ENCODE measurements around the gene GAD2. TPM values are rescaled to one million over a fixed set of nuclear protein-coding genes. Genes with fewer than 3 reads are reported as not detected.

GAD2 gene
- total RNA-seq = not detected in 2 replicates

DNA sequence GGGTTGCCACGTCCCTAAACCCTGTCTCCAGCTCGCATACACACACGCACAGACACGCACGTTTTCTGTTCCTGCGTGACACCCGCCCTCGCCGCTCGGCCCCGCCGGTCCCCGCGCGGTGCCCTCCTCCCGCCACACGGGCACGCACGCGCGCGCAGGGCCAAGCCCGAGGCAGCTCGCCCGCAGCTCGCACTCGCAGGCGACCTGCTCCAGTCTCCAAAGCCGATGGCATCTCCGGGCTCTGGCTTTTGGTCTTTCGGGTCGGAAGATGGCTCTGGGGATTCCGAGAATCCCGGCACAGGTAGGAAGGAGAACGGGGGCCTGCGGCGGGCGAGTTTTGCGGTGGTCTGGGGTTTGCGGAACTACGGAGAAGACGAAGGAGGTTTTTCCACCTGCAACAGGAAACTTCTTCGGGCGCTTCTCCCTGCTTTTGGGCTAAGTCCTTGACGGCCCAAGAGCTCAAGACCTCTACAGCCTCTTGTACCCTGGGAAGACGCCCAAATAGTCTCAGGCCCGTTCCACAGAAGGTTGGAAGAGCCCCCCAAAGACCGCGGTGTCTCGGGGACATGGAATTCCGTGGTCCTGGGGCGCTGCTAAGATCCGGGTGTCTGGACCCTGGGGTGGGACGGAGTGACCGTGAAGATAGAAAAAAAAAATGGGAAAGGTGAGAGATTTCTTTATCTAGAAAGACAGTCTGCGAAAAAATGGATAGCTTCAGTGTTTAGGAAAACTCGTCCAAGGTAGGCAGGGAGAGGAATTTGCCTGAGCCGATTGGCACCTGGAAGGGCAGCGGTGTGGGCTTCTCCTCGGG lies at the start of gene GAD2:
GAD2 (plus strand) TSS at position 190 of the 811 bp plus-strand sequence; CDS start at position 226, 36 bp downstream.
- intact Hi-C loops (cut with micrococcal nuclease) = loop anchor here (5.0 kb wide), 1 partner anchor 1531 kb away; the partner anchor contains the start of gene MKX

DNA sequence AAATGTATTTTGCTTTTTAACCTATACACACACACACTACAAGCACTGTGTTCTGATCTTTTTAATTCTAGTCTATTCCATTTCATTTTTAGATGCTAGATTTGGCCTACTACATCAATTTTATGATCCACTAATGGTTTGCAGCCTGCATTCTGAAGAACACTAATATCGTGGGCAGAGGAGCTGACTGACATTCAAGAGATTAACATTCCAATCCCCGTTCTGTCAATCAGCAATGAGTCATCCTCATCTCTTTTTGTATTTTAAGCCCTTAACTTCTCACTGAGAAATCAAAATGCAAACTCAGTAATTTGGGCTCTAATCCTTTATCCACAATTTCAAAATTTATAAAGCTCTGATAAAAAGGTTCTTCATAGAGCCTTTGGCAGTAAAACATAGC lies 47.1 kb upstream of the GAD2 start:
- intact Hi-C loops (cut with micrococcal nuclease) = no loop called here

DNA sequence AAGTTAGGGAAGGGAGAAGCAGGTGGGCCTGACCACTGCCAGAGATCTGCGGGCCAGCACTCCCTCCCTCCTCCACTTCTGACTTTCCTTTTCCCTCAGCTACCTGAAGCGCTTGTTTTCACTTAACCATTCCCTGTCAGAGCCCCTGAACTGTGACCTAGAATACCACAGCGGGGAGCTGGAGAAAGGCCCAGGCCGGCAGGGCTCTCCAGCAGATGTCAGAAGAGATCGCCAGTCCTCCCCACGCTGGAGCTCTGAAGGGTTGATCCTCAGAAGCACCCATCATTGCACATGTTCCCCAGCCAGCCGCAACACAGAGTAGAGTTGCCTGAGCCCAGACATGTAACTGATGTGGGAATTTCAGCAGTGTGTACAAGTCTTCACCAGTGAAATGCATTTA lies 44.4 kb upstream of the GAD2 start:
- intact Hi-C loops (cut with micrococcal nuclease) = no loop called here

DNA sequence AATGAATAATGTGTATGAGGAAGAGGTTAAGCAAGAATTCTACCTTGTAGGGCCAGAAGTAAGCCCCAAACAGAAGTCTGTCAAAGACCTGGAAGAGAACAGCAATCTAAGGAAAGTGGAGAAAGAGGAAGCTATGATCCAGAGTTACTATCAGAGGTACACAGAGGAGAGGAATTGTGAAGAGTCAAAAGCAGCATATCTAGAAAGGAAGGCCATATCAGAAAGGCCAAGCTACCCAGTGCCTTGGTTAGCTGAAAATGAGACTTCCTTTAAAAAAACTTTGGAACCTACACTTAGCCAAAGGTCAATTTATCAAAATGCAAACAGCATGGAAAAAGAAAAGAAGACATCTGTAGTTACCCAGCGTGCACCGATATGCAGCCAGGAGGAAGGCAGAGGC lies 42.7 kb upstream of the GAD2 start:
- intact Hi-C loops (cut with micrococcal nuclease) = no loop called here

DNA sequence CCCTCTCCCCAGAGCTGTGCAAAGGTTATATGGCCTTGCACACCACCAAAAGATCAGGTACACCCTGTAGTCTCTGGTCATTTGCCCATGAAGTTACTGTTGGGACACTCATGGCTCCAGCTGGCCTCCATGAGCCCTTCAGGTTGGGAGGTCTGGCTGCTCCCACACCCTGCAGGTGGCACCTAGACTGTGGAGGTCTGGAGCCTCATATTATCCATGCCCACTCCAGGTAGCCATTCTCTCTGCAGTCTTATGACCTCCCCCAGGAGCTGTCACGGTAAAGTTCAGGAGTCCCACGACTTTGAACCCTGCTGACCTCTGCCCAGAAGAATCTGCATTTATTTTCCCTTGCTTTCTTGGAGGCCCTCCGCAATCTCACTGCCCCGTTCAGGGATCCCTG lies 39.2 kb upstream of the GAD2 start:
- intact Hi-C loops (cut with micrococcal nuclease) = no loop called here

DNA sequence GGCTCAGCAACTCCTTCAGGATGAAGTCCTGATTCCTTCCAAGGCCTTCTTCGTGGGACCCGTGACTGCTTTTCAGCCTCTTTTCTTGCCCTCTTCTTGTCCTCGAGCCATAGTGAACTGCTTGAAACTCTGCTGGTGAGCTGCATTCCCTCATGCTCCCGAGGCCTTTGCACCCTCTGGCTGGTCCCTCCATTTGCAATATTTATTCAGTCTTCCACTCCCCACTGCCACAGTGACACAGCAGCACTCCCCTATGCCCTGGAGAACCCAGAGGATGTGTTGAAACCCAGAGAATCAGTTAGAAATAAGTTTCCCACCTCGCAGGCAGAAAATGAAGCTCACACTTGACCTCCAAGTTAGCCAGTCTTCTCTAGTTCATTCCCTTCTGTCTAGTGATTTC lies 22.3 kb upstream of the GAD2 start:
- intact Hi-C loops (cut with micrococcal nuclease) = no loop called here

DNA sequence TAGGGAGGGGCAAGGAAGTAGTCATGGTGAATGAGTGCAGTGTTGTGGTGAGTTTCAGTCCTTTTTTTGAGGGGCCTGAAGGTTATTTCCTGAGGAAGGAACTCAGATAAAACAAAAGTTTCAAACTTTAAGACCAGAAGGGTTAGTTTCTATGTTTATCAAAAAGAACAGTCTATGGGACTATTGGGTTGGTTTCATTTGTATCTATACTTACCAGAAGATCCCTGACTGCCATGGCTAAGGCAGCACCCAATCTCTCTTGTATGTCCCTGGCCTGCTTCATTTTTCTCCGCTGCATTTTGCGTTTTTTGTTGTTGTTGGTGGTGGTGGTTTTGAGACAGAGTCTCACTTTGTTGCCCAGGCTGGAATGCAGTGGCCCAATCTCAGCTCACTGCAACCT lies 19.3 kb upstream of the GAD2 start:
- intact Hi-C loops (cut with micrococcal nuclease) = no loop called here

DNA sequence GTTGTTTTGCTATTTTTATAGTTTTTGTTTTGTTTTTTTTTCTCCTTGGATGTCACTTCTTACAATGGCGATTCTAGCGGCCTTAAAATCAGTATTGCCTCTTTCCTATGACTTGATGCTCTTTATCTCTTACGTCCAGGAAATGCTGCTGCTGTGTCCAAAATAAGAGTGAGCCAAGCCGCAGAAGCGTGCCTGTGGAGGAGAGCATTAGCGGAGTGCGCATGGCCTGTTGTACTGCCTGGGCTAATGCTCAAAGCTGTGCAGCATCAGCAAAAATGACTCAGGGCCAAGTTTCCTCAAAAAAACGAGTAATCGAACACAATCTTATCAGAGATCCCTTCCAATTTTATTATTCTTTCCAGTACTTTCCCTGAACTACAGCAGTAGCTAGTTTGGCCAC lies 18.5 kb upstream of the GAD2 start:
- intact Hi-C loops (cut with micrococcal nuclease) = no loop called here

DNA sequence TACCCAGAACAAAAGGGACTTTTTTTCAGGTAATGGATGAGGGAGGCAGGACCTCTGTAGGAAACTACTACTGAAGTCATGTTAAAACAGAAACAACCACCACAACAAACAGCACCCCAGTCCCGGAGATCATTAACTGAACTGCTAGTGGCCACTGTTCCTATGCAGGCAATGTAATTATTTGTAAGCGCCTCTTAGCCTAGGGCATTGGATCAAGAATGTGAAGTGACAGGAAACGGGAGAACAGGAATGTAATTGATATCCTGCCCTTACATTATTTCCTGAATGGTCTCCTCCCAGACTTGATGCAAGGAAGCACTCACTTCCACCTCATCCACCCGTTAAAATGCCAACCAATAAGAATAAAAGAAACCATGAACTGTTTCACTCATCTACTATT lies 16.7 kb upstream of the GAD2 start:
- intact Hi-C loops (cut with micrococcal nuclease) = no loop called here

DNA sequence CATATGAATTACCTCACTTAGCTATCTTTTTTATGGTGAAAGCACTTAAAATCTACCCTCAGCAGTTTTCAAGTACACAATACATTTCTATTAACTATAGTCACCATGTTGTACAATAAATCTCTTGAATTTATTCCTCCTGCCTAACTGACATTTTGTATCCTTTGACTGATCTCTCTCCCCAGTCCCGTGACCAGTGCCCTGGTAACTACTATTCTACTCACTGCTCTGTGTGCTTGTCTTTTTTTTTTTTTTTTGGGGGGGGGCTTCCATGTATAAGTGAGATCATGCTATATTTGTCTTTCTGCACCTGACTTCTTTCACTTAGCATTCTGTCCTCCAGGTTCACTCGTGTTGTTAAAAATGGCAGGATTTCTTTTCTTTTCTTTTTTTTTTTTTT lies 11.4 kb upstream of the GAD2 start:
- intact Hi-C loops (cut with micrococcal nuclease) = no loop called here

DNA sequence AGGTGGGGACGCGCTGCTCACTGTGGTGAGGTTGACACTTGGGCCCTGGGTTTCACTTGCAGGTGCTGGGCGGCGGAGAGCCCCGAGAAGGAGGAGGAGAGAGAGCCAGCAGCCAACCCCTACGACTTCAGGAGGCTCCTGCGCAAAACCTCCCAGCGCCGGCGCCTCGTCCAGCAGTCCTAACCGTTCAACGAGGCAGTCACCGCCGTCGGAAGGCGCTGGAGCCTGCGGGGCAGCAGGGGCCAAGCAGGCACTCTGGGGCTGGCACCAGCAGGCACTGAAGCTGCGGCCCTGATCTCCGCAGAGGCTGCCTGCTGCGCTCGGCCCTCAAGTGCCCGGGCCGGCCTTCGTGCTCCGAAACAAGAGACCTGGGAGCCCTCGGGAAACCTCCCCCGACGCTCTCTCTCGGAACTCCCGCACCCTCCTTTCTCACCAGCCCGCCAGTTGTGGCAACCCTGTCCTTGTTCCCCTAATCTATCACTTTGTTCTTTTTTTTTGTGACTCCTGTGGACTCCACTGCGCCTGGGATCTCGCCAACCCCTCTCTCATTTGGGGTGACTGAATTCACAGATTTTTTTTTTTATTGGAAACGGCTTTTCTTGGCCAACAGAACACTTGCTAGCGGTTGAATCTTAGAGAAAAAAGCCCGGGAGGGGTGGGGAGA lies 4.7 kb upstream of the GAD2 start:
- intact Hi-C loops (cut with micrococcal nuclease) = no loop called here

DNA sequence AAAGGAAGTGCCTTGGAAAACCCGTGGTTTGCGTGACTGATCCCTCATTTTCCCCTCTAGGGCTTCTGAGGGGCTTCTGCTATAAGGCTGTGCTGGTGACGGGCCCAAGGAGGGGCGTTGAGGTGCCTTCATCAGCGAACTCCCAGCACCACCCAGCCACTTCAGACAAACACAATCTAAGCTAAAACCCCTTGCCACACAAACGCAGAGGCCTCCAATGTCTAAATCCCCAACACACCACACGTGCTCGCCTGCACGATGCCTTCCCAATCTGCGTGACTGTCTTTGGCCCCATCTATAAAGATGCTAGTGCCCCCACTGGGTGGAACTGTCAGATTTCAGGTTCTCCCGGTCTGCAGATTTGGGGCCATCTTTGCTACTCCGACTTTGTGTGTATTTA lies 4.1 kb upstream of the GAD2 start:
- intact Hi-C loops (cut with micrococcal nuclease) = no loop called here

DNA sequence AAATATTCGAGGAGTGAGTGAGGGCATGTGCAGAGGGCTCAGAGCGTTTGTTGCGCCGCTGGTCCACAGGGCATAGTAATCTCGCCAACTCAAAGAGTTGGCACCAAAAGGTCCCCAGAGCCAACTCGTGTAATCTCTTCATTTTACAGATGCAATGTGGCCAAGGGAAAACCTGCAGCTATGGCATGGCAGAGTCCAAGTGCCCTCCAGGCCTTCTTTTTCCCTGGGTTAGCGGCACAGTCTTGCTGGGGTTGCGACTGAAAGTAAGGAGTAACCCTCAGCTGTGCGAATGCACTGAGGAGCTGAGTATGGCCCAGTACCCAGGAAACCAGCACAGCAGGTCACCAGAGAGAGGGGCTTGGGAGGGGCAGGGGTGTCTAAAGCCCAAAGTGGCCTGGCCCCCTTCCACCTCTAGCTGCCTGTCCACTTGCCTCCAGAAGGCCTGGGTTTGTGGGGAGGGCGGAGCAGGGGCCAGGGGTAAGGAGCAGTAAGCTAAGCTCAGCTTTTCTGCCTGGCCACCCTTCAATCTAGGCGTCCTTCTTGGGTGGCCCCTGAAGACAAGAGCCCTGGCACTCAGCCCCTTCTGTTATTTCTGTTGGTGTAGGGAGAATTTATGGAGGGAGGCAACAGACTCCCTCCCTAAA lies 3.3 kb upstream of the GAD2 start:
- intact Hi-C loops (cut with micrococcal nuclease) = no loop called here

DNA sequence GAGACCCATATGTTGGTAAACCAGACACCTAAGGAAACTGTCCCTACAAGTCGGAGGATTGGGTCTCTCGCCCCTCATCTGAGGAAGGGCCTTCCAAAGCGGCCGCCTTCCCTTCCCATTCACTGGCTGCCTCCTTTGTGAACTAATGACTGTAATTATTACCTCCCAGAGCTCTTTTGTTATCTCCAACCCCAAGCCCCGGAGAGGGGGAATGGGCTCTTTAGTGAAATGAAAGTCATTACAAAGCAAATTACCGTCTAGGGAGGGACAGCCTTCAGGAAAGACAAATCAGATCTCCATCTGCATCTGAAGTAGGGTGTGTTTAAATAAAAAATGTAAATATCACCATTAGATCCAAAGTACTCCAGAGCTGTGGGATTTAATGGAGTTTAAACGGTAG lies 2.6 kb upstream of the GAD2 start:
- intact Hi-C loops (cut with micrococcal nuclease) = no loop called here

DNA sequence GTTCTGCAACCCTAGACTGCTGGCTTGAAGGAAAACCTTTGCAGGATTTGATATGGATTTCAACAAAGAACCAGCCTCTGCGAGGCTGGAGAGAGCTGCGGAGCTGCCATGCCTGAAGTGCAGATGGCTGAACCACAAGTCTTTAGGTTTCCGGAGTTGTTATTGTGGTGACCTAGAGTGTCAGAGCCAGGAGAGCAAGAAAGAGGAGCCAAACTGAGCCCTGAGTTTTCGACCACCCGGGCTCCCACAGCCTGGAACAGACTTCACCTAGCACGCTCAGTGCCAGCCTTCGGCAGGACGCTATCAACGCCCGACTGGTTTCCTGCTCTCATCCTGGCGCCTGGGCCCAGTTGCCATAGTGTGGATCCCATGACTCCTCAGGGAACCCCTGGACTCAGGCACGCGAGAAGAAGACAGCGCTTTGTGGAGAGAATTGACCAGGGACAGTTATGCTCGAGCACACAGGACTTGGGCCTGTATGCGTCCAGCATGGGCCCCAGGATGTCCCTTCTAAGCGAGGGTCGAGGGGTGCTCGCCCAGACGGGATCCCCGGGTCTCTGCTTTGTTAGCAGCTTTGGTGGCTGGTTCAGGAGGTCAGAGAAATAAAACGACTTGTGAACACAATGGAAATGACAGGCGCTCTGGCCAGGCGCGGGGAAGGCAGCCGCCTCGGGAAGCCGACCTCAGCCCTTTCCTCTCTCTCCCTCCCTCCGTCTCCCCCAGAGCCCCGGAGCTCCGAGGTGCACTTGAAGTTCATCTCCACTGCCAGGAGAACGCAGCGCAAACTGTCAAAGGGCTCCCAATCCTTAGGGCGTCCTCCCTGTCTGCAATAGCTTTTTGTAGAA lies 1.8 kb upstream of the GAD2 start:
- intact Hi-C loops (cut with micrococcal nuclease) = loop anchor here (5.0 kb wide), 1 partner anchor 1533 kb away; the partner anchor contains the start of gene MKX

DNA sequence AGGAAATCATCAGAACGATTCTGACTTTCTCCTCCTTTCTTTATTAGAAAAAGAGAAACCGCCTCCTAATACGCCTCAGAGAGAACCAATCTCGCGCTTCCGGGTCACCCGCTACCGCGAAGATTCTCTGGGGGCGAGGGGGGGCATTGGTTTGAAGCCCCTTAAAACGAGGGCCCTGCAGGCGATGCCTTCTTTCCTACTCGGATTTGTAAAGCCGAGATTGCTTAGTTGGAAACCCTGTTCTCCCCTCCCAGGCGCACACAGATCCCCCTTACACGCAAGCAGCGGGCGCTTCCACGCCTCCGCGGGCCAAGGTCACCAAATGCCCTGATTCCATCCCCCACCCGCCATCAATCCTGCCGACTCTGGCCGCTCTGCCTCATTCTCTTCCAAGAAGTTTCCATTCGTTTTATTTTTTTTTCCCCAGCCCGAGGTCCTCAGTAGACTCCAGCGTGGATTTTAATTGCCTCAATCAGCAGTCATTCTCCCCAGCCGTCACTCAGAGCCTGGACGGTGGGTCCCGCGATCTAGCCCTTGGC lies 1.1 kb upstream of the GAD2 start:
- intact Hi-C loops (cut with micrococcal nuclease) = loop anchor here (5.0 kb wide), 1 partner anchor 1532 kb away; the partner anchor contains the start of gene MKX

DNA sequence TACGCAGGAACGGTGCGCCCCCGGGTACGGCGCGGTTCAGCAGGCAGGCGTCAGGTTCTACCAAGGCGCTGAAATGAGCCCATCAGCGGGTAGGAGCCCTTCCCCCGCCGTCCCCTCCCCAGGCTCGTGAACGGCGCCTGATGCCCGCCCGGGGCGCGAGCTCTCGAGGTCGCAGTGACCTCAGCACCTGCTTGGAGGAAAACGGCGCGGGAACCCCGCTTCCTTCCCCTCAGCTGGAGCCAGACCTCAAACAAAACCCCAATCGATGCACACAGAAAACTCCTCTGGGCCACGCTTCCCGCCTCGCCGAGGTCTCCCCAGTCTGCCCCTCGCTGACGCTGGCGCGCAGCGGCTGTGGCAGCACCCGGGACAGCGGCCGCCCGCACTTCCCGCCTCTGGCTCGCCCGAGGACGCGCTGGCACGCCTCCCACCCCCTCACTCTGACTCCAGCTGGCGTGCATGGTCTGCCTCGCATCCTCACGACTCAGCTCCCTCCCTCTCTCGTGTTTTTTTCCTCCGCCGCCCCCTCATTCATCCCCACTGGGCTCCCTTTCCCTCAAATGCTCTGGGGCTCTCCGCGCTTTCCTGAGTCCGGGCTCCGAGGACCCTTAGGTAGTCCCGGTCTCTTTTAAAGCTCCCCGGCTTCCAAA lies 514 bp upstream of the GAD2 start:
- intact Hi-C loops (cut with micrococcal nuclease) = loop anchor here (5.0 kb wide), 1 partner anchor 1531 kb away; the partner anchor contains the start of gene MKX

DNA sequence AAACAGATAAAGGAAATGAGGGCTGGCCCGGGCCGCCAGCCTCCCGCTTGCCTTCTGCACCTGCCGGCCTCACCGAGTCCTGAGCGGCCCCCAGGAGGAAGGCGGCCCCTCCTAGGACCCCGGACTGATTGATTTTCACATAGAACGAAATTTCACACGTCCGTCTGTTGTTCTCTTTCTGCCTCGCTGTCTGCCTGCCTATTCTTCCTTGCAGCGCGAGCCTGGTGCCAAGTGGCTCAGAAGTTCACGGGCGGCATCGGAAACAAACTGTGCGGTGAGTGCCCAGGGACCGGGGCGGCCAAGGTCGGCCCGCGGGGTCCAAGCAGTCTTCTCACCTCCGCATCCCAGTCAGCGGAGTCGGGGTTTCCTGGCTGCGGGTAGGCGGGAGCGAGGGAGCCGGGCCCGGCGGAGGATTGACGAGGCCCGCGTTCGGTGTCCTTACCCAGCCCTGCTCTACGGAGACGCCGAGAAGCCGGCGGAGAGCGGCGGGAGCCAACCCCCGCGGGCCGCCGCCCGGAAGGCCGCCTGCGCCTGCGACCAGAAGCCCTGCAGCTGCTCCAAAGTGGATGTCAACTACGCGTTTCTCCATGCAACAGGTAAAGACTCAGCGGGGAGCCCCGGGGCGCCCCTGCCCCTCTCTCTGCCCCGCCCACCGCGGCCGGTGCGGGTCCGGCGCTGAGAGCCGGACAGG lies 967 bp downstream of the GAD2 start:
- intact Hi-C loops (cut with micrococcal nuclease) = loop anchor here (5.0 kb wide), 1 partner anchor 1530 kb away; the partner anchor contains the start of gene MKX

DNA sequence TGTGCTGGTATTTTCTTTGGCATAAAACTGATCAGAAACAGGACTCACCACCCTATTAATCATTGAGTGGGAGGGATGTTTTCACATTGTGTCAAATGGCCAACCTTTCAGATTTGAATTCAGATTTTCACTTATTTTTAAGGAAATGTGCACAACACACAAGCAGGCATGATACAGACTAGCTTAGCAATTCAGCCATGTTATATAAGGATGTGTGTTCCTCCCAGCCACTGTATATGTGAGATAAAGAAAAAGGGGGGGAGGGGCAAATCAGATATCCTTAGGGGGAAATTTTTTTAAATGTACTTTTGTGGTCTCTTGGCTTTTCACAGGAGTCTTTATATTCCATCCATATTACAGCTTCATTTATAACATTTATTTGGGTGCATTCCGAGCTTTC lies 3.1 kb downstream of the GAD2 start:
- intact Hi-C loops (cut with micrococcal nuclease) = loop anchor here (5.0 kb wide), 1 partner anchor 1528 kb away; the partner anchor contains the start of gene MKX

DNA sequence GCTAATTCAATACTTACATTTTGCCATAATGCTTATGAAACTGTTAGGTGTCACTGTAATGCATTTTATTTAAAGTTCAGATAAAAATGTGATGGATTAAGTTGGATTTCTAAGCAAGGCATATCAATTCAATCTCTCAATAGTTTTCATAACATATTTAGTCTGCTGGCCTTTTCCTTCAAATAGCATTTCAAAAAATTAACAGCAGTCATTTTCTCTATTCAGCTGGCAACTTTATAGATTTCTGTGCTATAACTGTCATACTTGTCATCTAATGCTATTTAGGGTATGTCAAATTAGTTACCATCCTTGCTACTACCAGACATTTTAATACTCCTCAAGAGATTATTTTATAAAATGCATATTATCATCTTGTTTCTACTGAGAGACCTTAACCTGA lies 4.3 kb downstream of the GAD2 start:
- intact Hi-C loops (cut with micrococcal nuclease) = no loop called here
